Stimulated activated CD8-positive, alpha-beta memory T cell treated with anti-CD3 and anti-CD28 coated beads, Interleukin-12 subunit alpha, Interleukin-12 subunit beta, amount 100 ng/mL, for 4 hours (primary cell): Measurements from ENCODE around the gene CST8.
"Not testable (repeated sequence)": the region's sequence is repeated elsewhere in the genome, so short reads cannot be mapped to it uniquely, and the experiment has no call there.

Experiments
- DNase-seq: peaks from one replicate; pipeline ENCODE4 v3.0.0-alpha.2; 2020; ENCODE audit warnings: low read depth

The CST8 gene

DNA sequence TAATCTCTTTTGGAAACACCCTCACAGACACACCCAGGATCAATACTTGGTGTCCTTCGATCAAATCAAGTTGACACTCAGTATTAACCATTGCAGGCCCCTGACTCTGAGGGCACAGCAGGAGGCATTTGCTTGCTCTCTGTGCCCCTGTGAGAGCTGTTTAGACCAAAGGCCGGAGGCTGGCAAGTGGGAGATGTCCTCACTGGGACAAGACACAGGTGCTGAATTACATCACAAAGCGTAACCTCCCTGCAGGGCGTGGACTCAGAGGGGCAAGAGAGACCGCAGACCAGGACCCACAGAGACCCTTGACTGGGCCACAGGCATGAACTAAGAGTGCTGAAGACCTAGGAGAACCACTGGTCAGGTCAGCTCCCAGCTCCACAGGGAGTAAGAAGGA lies at the start of gene CST8:
Gene CST8 (plus strand): TSS at position 301 of the 400 bp plus-strand sequence. CDS start 551 bp downstream, outside the sequence.
- DNase-seq, result no peak

- peak; percentile 21 for DNase-seq
Measured at GRCh38 chr20:23441850-23442313, 49.0 kb upstream of the CST8 start.

DNA sequence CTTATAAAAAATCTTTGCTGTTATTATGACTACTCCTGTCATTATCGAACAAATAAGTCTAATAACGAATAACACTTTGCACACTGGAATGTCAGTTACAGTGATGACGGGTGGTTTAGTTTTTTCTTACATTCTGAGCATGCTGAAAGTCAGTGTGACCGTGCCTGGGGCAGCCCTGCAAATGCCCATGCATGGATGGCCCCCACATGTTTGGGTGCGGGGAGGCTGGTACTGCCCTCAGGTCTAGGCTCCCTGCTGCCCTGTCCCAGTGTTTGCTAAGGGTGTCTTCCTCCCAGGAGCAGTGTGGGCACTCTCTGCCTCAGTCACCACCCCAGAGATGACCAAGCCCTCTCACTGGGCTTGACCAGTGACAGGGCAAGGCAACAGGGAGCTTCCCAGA lies 48.5 kb upstream of the CST8 start:
- DNase-seq, result no peak

- no peak for DNase-seq
Measured at GRCh38 chr20:23444859-23445258, 46.1 kb upstream of the CST8 start.

DNA sequence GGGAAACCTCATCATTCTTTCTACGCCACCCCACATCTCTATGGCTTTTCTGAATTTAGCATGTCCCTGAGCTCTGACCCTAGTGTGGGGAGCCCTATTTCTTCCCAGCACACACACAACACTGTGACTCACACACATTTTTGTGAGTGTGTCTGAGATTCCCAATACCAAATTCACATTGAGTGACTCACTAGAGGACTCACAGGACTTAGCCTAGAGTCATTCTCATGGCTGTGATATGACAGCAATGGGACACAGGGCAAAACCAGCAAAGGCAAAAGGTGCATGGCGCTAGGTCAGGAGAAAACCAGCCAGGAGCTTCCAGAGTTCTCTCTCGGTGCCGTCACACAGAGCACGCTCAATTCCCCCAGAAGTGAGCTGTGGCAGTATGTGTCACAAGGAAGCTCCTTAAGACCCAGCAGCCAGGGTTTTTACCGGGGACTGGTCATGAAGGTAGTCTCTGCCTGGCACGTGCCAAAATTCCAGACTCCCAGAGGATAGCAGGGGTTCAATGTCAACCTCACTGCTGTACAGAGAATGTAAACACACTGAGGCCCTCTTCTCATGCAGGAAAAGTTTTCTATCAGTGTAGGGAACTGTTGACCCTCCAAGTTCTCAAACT lies 45.2 kb upstream of the CST8 start:
- no peak for DNase-seq

GRCh38 chr20:23446505-23446904 lies 44.4 kb upstream of the CST8 start:
- DNase-seq, result no peak

- DNase-seq, result no peak
Measured at GRCh38 chr20:23448167-23448566, 42.8 kb upstream of the CST8 start.

DNA sequence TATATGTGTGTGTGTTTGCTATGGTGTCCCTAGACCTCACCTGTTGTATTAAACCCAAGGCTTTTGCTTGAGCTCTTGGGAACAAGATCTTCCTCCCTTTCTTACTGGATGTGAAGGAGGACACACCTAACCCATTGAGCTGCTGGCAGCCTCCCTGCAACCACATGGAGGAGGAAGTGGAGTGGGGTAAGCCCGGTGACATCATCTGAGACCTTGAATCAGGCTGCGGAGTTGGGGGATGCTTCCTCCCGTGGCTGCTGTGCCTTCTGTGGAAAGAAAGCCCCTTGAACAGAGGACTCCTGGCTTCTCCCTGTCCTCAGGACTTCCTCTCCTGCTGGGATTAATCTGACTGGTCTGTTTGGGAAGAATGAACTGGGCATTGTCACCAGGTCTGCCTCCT lies 41.5 kb upstream of the CST8 start:
- DNase-seq, result no peak

DNA sequence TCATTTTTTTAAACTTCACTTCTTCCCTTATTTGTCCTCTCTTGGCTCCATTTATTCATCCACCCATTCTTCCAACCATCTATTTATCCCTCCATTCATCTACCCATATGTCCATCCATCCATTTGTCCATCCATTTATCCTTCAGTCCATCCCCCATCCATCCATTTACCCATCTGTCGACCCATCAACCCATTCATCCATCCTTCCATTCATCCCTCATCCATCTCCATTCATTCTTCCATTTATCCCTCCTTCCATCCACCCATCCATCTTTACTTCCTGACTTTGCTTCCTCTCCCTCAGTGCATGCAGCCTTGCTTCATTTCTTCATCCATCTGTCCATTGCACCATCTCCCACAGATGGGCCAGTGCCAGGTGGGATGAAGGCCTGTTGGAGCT lies 40.0 kb upstream of the CST8 start:
- DNase-seq, result no peak

DNA sequence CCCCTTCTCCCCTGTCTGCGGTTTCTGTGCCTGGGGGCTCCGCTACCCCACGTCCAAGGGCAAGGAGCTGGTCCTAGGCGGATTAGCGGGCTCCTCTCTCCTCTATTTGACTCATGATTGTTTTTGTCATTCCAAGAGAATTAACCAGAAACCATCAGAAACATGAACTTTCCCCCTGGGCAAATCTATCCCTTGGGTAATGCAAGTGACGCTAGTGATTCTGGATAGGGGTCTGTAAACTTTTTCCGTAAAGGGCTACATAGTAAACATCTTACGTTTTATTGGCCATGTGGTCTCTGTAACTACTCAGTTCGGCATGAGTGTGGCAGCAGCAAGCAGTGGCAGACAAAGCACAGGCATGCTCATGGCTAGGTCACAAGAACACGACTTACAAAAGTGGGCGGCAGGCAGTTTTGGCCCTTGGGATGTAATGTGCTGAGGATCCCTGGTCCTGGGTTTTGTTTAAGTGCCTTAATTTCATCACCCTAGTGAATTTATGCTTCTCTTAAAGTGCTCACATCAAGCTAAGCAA lies 38.9 kb upstream of the CST8 start:
- no peak for DNase-seq

GRCh38 chr20:23452776-23453175 lies 38.1 kb upstream of the CST8 start, which contains the start of gene CST11:
Gene CST11, minus strand, starts transcription at chr20:23452876. Its CDS starts 65 bp downstream, at chr20:23452811.
- no peak for DNase-seq

DNA sequence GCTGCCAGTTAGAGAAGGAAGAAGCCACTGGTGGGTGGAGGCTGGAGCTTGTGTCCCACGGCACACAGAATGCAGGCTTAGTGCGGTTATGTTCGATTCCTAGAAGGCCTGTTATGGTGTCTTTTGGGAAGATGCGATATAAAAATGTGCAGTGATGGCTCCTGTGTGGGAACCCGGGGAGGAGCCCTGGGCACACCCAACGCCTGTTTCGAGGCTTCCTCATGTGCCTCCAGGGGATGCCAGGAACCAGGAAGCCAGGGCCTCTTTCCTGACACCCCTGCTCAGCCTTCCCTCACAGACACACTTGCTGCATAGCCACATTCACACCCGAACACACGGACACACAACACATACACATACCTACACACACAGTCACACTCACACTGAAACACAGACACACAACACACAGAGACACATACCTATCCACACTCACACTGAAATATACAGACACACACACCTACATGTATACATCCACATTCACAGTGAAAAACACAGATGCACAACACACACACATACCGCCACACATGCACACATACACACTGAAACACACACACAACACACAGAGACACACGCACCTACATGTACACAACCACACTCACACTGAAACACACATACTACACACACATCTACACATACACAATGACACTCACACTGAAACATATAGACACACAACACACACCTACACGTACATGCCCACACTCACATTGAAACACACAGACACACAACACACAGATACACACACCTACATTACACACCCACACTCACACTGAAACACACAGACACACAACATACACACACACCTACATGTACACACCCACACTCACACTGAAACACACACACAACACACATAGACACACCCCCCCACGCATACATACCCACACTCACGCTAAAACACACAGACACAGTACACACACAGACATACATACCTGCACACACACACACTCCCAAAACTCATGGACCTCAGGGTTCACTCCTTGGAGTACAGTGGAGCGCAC lies 37.1 kb upstream of the CST8 start:
- DNase-seq, result no peak

DNA sequence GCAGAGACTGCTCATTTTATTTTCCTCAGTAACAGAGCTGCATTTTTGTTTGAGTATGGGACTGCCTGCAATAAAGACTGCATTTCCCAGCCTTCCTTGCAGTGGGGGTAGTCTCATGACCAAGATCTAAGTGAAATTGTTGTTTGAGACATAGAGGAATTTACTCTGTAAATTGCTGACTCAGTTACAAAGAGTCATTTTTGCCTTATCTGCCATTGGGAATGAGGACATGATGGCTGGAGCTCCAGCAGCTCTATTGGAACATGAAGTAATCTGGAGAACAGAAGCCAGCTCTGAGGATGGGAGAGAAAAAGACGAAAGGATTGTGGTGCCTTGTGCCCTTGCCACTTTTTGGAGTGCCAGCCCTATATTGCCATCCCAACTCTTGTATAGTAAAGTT lies 36.1 kb upstream of the CST8 start:
- no peak for DNase-seq

DNA sequence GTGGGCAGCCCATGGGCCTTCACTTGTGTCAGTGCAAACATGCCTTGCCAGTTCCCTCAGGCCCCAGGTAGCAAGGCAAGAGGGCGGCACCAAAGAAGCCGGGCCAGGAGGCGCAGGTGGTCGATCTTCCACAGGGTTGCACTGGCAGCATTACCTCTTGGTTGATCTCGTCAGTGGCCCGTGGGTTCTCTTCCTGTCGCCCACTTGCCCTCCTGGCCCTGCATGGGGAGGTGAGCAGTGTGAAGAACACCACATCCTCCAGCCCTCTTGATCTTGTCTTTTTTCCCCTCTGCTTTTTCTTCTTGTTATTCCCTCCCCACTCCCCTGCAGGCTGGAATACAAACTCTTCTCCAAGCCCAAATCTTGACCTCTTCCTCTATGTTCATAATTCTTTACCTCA lies 35.3 kb upstream of the CST8 start:
- no peak for DNase-seq

- DNase-seq, result no peak
Measured at GRCh38 chr20:23456409-23456808, 34.5 kb upstream of the CST8 start.

DNA sequence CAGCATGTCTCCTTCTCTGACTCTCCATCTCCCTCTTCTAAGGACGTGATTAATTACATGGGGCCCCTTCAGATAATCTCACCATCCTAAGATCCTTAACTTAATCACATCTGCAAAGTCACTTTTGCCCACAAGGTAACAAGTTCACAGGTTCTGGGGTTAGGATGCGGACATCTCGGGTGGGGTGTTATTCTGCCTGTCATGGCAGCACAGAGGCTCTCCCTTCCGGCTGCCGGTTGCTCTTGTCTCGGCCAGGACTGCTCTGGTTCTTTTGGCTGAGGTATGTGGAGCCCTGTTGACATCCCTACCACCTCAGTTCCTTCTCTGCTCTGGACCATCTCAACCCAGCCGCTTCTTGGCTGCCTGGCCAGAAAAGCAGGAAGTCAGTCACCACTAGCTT lies 34.0 kb upstream of the CST8 start:
- no peak for DNase-seq

GRCh38 chr20:23459461-23460150 lies 31.3 kb upstream of the CST8 start:
- DNase-seq, result no peak

DNA sequence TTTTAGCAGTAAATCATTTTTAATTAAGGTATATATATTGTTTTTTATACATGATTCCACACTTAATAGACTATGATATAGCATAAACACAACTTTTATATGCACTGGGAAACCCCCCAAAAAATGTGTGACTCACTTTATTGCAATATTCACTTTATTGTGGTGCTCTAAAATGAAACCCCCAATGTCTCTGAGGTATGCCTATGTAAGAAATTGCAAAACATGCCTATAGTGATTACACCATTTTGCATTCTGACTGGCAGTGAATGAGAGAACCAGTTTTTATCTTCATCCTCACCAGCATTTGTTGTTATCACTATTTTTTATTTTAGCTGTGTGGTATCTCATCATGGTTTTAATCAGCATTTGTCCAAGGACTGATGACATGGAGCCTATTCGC lies 29.7 kb upstream of the CST8 start:
- no peak for DNase-seq

DNA sequence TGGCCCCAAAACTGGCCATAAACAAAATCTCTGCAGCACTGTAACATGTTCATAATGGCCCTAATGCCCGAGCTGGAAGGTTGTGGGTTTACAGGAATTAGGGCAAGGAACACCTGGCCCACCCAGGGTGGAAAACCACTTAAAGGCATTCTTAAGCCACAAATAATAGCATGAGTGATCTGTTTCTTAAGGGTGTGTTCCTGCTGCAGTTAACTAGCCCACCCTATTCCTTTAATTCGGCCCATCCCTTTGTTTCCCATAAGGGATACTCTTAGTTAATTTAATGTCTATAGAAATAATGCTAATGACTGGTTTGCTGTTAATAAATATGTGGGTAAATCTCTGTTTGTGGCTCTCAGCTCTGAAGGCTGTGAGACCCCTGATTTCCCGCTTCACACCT lies 24.0 kb upstream of the CST8 start:
- not testable (repeated sequence) for DNase-seq

- not testable (repeated sequence) for DNase-seq
Measured at GRCh38 chr20:23472306-23472705, 18.6 kb upstream of the CST8 start.

GRCh38 chr20:23473293-23473692 lies 17.6 kb upstream of the CST8 start:
- not testable (repeated sequence) for DNase-seq

DNA sequence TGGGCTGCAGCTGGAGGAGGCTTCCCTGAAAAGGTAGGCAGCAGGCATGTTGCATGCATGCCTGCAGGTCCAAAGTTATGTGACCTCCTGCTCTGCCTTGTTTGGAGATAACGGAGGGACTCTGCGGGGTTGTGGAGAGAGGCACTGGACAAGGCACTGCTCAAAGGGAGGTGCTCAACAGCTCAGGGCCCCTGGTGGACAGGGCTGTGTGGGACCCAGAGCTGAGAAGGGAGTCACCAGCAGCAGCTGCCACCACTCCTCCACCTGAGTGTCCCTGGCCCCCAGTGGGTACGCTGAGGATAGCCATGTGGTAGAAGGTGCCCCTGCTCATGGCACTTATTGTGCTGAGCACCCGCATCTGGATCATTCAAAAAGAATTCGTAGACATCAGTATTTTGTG lies 15.5 kb upstream of the CST8 start:
- no peak for DNase-seq
